ENCODE results near the gene USP32.

USP32 gene

GRCh38 chr17:60416368-60416925 lies 24.5 kb upstream of the USP32 start:
- DNase-seq (ENCODE audit: low read depth): no peak
- H3K4me3 ChIP-seq (ENCODE audit: low read depth, low read length): no peak overlapping the region
- TF ChIP-seq, protein P1, sequence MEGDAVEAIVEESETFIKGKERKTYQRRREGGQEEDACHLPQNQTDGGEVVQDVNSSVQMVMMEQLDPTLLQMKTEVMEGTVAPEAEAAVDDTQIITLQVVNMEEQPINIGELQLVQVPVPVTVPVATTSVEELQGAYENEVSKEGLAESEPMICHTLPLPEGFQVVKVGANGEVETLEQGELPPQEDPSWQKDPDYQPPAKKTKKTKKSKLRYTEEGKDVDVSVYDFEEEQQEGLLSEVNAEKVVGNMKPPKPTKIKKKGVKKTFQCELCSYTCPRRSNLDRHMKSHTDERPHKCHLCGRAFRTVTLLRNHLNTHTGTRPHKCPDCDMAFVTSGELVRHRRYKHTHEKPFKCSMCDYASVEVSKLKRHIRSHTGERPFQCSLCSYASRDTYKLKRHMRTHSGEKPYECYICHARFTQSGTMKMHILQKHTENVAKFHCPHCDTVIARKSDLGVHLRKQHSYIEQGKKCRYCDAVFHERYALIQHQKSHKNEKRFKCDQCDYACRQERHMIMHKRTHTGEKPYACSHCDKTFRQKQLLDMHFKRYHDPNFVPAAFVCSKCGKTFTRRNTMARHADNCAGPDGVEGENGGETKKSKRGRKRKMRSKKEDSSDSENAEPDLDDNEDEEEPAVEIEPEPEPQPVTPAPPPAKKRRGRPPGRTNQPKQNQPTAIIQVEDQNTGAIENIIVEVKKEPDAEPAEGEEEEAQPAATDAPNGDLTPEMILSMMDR (IDR thresholded peaks at IDR 0.05; ENCODE audit: insufficient read depth, low read depth, low read length, missing control alignments): no peak

DNA sequence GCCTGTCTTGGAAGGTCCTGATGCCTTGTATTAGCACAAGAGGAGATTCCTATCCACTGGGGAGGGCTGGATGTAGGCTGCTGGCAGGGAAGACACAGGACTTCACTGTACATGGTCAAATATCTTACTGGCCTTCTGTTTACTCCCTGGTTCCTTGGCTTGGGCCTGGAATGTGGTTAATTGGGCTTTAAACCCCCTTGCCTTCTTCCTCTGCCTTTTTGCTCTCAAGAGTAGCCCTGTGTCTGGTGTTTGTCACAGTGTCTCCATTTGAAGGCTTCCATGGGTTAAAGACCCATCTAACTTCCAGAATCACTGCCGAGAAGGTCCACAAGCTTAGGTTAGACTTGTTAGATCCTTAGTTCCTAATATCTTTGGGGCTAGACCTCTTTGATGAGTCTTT lies 23.2 kb upstream of the USP32 start:
- DNase-seq (ENCODE audit: low read depth): no peak
- TF ChIP-seq, protein P1 (IDR thresholded peaks at IDR 0.05; ENCODE audit: insufficient read depth, low read depth, low read length, missing control alignments): no peak
- no peak overlapping the region for H3K4me3 ChIP-seq (ENCODE audit: low read depth, low read length)

DNA sequence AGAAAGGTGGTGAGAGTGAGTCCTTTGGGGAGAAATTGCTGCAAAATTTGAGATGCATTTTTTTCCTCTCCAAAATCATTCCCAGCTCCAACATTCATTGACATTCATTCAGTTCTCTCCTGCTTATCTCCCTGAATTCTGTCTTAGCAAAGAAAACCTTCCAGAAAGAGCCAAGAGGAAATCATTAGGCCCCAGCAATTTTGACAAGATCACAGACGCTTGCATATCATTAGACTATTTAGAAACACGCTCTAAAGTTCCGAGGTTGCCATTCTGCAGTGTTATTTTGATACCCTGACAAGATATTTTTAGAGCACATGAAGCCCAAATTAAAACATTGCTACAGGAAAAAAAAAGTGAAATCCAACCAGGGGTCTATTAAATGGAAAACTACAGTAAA lies 20.8 kb upstream of the USP32 start:
- TF ChIP-seq, protein P1 (IDR thresholded peaks at IDR 0.05; ENCODE audit: insufficient read depth, low read depth, low read length, missing control alignments): no peak
- no peak overlapping the region for H3K4me3 ChIP-seq (ENCODE audit: low read depth, low read length)
- DNase-seq (ENCODE audit: low read depth): no peak

DNA sequence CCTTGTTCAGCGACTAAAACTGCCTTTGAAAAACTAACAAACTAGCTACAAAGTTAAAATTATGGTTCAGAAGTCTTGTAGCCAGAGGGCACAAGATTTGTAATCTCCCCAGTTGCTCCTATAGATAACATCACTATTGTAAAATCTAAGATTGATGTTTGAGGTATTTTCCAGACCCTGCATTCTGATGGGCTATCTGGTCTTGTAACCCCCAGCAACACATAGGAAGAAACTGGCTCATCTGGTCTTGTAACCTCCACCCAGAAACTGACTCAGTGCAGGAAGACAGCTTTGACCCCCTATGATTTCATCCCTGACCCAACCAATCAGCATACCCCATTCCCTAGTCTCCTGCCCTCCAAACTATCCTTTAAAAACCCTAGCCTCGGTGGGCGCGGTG lies 18.1 kb upstream of the USP32 start:
- TF ChIP-seq, protein P1 (IDR thresholded peaks at IDR 0.05; ENCODE audit: insufficient read depth, low read depth, low read length, missing control alignments): no peak
- no peak overlapping the region for H3K4me3 ChIP-seq (ENCODE audit: low read depth, low read length)
- no peak for DNase-seq (ENCODE audit: low read depth)

DNA sequence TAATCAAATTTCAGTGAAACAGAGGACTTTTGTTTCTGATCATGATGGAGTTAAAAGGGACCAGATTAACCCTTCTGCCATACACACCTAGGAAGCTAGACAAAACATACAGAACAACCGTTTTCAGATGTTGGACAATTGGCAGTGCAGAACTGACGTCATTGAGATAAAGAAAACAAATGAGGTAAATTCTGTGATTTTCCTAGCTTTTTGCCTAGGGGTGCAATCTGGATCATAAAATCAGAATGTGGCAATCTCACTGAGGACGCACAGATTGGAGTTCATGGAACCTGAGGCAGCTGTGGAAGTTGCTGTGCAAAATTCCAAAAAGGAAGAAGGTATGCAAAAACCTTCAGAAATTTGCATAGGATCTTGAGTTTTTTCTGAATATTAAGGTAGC lies 15.0 kb upstream of the USP32 start:
- TF ChIP-seq, protein P1 (IDR thresholded peaks at IDR 0.05; ENCODE audit: insufficient read depth, low read depth, low read length, missing control alignments): no peak
- H3K4me3 ChIP-seq (ENCODE audit: low read depth, low read length): no peak overlapping the region
- DNase-seq (ENCODE audit: low read depth): no peak

GRCh38 chr17:60403962-60404361 lies 12.0 kb upstream of the USP32 start:
- no peak overlapping the region for H3K4me3 ChIP-seq (ENCODE audit: low read depth, low read length)
- no peak for DNase-seq (ENCODE audit: low read depth)
- TF ChIP-seq, protein P1 (IDR thresholded peaks at IDR 0.05; ENCODE audit: insufficient read depth, low read depth, low read length, missing control alignments): no peak

GRCh38 chr17:60403523-60403810 lies 11.5 kb upstream of the USP32 start:
- no peak for DNase-seq (ENCODE audit: low read depth)
- TF ChIP-seq, protein P1 (IDR thresholded peaks at IDR 0.05; ENCODE audit: insufficient read depth, low read depth, low read length, missing control alignments): no peak
- no peak overlapping the region for H3K4me3 ChIP-seq (ENCODE audit: low read depth, low read length)
